Measurements from ENCODE around the gene USH2A.

The USH2A gene

DNA sequence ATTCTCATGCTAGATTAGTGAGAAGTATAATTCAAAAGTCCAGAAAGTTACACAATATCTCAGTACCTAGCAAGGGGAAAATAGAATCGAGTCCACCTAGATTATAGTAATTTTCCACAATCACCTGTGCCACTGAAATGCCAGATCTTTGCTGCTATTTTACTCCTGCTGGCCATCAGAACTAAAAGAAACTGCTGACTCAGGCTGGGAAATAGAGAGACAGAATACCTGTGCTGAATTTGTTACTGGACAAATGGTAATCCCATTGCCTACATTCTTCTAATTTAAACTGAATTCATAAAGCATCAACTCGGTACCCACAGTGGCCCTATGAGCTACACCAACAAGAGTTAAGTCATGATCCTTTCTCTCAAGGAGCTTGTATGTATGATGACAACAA, 55.0 kb downstream of the USH2A start:
- H3K4me1 ChIP-seq (ENCODE audit: control insufficient read depth, insufficient read depth, low read length): no peaks in the 10 kb centered on the region

DNA sequence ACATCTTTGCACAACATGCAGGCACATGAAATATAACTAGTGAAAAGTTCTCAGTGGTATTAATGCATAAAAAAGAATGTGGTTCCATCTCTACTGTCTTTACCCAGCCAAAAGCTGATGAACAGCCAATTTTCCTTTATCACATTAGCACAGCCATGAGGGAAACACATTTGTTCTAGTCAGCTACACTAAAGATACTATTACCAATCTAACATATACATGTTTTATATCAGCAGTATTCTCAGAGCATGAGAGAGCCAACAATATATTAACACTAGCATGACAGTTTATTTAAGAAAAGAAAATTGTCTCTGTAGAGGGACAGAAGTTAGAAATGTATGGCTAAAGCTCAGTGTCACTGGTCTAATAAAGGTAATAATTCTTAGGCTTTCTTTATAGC, 56.3 kb downstream of the USH2A start:
- ChIA-PET POLR2A (no interaction called here), CTCF (no interaction called here)
- Histone ChIP-seq H3K36me3 (ENCODE audit: control insufficient read depth in 2 of 2, insufficient read depth in 1 of 2, low read length in 2 of 2) (no peaks in the 10 kb centered on the region), H3K9me3 (ENCODE audit: control insufficient read depth, insufficient read depth, low read depth, low read length) (no peaks in the 10 kb centered on the region), H3K4me1 (ENCODE audit: control insufficient read depth, insufficient read depth, low read length) (no peaks in the 10 kb centered on the region), H3K4me3 (ENCODE audit: low read depth, low read length) (no peak overlapping the region), H3K27ac (ENCODE audit: extremely low read depth, low read depth, low read length) (no peak overlapping the region)
- TF ChIP-seq ZBTB7A (tag by site-specific recombination; IDR thresholded peaks at IDR 0.05; ENCODE audit: low read depth) (no peak), ZFP69B (tag by site-specific recombination; IDR thresholded peaks at IDR 0.05) (no peak), ZNF426 (tag by site-specific recombination; IDR thresholded peaks at IDR 0.05) (no peak), KLF16 (tag by site-specific recombination; IDR thresholded peaks at IDR 0.05) (no peak), ZNF664 (tag by site-specific recombination; IDR thresholded peaks at IDR 0.05) (no peak)
- TF ChIP-seq, protein P1, sequence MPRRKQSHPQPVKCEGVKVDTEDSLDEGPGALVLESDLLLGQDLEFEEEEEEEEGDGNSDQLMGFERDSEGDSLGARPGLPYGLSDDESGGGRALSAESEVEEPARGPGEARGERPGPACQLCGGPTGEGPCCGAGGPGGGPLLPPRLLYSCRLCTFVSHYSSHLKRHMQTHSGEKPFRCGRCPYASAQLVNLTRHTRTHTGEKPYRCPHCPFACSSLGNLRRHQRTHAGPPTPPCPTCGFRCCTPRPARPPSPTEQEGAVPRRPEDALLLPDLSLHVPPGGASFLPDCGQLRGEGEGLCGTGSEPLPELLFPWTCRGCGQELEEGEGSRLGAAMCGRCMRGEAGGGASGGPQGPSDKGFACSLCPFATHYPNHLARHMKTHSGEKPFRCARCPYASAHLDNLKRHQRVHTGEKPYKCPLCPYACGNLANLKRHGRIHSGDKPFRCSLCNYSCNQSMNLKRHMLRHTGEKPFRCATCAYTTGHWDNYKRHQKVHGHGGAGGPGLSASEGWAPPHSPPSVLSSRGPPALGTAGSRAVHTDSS (tag by site-specific recombination; IDR thresholded peaks at IDR 0.05): no peak

More for the DNA sequence above, 55.0 kb downstream of the USH2A start:
- no peaks in the 10 kb centered on the region for H3K36me3 ChIP-seq (ENCODE audit: control insufficient read depth in 2 of 2, insufficient read depth in 1 of 2, low read length in 2 of 2)
- H3K27ac ChIP-seq (ENCODE audit: extremely low read depth, low read depth, low read length): no peak overlapping the region
- POLR2A ChIA-PET: no interaction called here
- TF ChIP-seq, protein P2, sequence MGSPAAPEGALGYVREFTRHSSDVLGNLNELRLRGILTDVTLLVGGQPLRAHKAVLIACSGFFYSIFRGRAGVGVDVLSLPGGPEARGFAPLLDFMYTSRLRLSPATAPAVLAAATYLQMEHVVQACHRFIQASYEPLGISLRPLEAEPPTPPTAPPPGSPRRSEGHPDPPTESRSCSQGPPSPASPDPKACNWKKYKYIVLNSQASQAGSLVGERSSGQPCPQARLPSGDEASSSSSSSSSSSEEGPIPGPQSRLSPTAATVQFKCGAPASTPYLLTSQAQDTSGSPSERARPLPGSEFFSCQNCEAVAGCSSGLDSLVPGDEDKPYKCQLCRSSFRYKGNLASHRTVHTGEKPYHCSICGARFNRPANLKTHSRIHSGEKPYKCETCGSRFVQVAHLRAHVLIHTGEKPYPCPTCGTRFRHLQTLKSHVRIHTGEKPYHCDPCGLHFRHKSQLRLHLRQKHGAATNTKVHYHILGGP (tag by site-specific recombination; IDR thresholded peaks at IDR 0.05): no peak
- TF ChIP-seq, protein P3, sequence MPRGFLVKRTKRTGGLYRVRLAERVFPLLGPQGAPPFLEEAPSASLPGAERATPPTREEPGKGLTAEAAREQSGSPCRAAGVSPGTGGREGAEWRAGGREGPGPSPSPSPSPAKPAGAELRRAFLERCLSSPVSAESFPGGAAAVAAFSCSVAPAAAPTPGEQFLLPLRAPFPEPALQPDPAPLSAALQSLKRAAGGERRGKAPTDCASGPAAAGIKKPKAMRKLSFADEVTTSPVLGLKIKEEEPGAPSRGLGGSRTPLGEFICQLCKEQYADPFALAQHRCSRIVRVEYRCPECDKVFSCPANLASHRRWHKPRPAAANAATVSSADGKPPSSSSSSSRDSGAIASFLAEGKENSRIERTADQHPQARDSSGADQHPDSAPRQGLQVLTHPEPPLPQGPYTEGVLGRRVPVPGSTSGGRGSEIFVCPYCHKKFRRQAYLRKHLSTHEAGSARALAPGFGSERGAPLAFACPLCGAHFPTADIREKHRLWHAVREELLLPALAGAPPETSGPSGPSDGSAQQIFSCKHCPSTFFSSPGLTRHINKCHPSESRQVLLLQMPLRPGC (tag by site-specific recombination; IDR thresholded peaks at IDR 0.05): no peak
- no peak for TF ChIP-seq ZNF292 (tag by site-specific recombination; IDR thresholded peaks at IDR 0.05; ENCODE audit: borderline replicate concordance, low read depth)
- TF ChIP-seq IKZF3 (tag by site-specific recombination; IDR thresholded peaks at IDR 0.05): no peak
- TF ChIP-seq ZNF138 (tag by site-specific recombination; IDR thresholded peaks at IDR 0.05; ENCODE audit: borderline replicate concordance): no peak
- TF ChIP-seq ZNF416 (tag by site-specific recombination; IDR thresholded peaks at IDR 0.05): no peak
- TF ChIP-seq KLF10 (tag by site-specific recombination; IDR thresholded peaks at IDR 0.05): no peak
- TF ChIP-seq SCRT1 (tag by site-specific recombination; IDR thresholded peaks at IDR 0.05; ENCODE audit: borderline replicate concordance): no peak
- TF ChIP-seq, protein P4, sequence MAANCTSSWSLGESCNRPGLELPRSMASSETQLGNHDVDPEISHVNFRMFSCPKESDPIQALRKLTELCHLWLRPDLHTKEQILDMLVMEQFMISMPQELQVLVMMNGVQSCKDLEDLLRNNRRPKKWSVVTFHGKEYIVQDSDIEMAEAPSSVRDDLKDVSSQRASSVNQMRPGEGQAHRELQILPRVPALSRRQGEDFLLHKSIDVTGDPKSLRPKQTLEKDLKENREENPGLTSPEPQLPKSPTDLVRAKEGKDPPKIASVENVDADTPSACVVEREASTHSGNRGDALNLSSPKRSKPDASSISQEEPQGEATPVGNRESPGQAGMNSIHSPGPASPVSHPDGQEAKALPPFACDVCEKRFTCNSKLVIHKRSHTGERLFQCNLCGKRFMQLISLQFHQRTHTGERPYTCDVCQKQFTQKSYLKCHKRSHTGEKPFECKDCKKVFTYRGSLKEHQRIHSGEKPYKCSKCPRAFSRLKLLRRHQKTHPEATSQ (tag by site-specific recombination; IDR thresholded peaks at IDR 0.05): no peak
- no peak for TF ChIP-seq GLI2 (tag by site-specific recombination; IDR thresholded peaks at IDR 0.05; ENCODE audit: borderline replicate concordance, low read depth)
- H3K4me3 ChIP-seq (ENCODE audit: low read depth, low read length): no peak overlapping the region
- H3K9me3 ChIP-seq (ENCODE audit: control insufficient read depth, insufficient read depth, low read depth, low read length): no peaks in the 10 kb centered on the region
- CTCF ChIA-PET: no interaction called here

DNA sequence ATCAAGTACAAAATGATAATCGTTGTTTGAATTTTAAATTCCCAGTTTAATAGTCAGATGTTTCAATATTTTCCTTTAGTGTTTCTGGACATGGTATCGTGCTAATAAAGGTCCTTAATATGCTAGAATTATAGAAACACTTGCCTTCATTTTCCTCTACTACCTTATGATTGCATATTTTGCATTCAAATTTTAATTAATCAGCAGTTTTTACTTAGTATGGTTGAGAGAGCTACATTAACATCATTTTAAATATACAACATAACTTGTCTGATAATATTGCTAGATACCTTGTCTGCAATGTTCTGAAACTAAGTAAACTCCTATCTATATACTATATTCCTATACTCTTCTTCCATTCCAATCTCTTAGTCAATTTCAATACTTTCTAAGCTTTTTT, 66.3 kb downstream of the USH2A start:
- POLR2A ChIA-PET: no interaction called here
- Histone ChIP-seq H3K27ac (ENCODE audit: extremely low read depth, low read depth, low read length) (no peak overlapping the region), H3K4me3 (ENCODE audit: low read depth, low read length) (no peak overlapping the region), H3K9me3 (ENCODE audit: control insufficient read depth, insufficient read depth, low read depth, low read length) (no peaks in the 10 kb centered on the region), H3K36me3 (ENCODE audit: control insufficient read depth in 2 of 2, insufficient read depth in 1 of 2, low read length in 2 of 2) (no peaks in the 10 kb centered on the region), H3K4me1 (ENCODE audit: control insufficient read depth, insufficient read depth, low read length) (no peaks in the 10 kb centered on the region)
- TF ChIP-seq KLF16 (tag by site-specific recombination; IDR thresholded peaks at IDR 0.05) (no peak), ZNF426 (tag by site-specific recombination; IDR thresholded peaks at IDR 0.05) (no peak), ZNF366 (tag by site-specific recombination; conservative IDR thresholded peaks at IDR 0.05) (no peak), ZNF184 (tag by site-specific recombination; IDR thresholded peaks at IDR 0.05) (no peak), MEIS1 (CRISPR knock-in tag; IDR thresholded peaks at IDR 0.05; ENCODE audit: borderline replicate concordance) (no peak), GLIS2 (tag by site-specific recombination; IDR thresholded peaks at IDR 0.05) (no peak), HOXA7 (CRISPR knock-in tag; IDR thresholded peaks at IDR 0.05; ENCODE audit: borderline replicate concordance) (no peak)
- CTCF ChIA-PET: no interaction called here

All from HEK293 (cell line).